Lower leg skin (tissue), 3 donors: Measurements from ENCODE around the gene ELAC1.

Source experiments
- POLR2A ChIP-seq, 2 donors: fragments of 450-650 bp; IDR thresholded peaks; one replicate each; pipeline ENCODE4 v1.6.1; 2016 to 2017; ENCODE audit warnings: antibody characterized with exemption in 2 of 2, mild to moderate bottlenecking in 1 of 2, moderate library complexity in 1 of 2
- TF ChIP-seq, protein P1 (sequence below), 3 donors: fragments of 450-650 bp; IDR thresholded peaks; one replicate each; pipeline ENCODE4 v1.5.1; 2016; ENCODE audit warnings: antibody characterized with exemption in 3 of 3, mild to moderate bottlenecking in 3 of 3, moderate library complexity in 2 of 3

- TF ChIP-seq, protein P1, sequence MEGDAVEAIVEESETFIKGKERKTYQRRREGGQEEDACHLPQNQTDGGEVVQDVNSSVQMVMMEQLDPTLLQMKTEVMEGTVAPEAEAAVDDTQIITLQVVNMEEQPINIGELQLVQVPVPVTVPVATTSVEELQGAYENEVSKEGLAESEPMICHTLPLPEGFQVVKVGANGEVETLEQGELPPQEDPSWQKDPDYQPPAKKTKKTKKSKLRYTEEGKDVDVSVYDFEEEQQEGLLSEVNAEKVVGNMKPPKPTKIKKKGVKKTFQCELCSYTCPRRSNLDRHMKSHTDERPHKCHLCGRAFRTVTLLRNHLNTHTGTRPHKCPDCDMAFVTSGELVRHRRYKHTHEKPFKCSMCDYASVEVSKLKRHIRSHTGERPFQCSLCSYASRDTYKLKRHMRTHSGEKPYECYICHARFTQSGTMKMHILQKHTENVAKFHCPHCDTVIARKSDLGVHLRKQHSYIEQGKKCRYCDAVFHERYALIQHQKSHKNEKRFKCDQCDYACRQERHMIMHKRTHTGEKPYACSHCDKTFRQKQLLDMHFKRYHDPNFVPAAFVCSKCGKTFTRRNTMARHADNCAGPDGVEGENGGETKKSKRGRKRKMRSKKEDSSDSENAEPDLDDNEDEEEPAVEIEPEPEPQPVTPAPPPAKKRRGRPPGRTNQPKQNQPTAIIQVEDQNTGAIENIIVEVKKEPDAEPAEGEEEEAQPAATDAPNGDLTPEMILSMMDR (IDR thresholded peaks at IDR 0.05) = no peak
- TF ChIP-seq POLR2A (IDR thresholded peaks at IDR 0.05) = no peak
Observed at GRCh38 chr18:50982802-50983179, 15.0 kb downstream of the ELAC1 start.
